ENCODE results near the gene PPP1R17. TPM values are rescaled to one million over a fixed set of nuclear protein-coding genes. Genes with fewer than 3 reads are reported as not detected.

PPP1R17 gene
- total RNA-seq, 1 donor from 2014 or later = not detected

DNA sequence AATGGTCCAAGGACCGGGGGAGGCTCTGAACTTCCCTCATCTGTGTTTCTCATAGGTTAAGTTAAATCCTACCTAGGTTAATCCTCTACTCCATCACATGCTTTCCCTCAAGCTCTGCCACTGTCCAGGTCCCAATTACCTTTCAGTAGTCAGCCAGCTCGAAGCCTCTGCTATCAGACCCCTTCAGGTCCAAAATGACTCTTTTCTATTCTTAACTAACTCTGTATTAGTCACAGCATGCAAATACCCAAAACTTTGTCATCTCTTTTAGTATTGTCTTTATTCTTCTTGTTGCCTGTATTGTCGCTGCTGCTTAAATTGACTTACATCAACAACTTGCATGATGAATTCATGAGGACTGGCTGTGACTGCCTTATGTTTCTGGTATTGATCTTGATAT lies 15.3 kb downstream of the PPP1R17 start:
- ATAC-seq = no peak

GRCh38 chr7:31705377-31705776 lies 18.4 kb downstream of the PPP1R17 start:
- ATAC-seq = no peak

GRCh38 chr7:31707089-31707488 lies 20.1 kb downstream of the PPP1R17 start:
- no peak for ATAC-seq

- no peak for ATAC-seq
Measured at GRCh38 chr7:31710171-31710570, 23.2 kb downstream of the PPP1R17 start.

DNA sequence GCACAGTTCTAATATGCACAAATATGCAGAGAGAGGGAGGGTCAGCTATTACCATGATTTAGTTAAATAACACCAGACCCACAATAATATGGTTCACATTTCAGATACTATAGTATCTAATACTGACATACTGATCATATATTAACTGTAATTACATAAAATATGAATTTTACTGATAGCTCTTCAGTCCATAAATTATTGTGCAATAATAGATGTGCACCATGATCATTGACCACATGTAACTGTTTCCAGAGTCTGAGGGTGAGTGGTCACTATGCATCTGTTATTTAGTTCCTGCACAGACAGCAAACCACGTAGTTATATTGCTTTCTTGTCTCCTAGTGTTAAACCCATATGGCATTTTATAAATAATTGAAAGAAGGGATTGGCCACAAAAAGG lies 29.3 kb downstream of the PPP1R17 start:
- no peak for ATAC-seq

DNA sequence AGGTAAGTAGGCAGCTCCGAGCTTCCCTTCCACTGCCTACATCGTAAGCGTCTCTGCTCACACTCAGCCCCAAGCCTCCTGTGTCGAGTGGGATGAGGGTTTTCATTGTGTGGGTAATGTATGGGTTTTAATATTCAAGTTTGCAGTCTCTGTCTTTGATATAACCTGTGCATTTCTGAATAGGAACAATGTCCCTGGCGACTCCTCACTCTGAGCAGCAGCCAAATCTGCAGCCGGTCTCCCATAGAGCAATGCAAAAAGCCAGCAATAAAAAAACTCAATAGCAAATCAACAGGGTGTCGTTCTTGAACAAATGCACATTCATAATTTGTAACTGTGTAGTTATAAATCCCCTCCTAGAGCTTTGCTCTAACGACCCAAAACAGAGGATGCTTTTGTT lies 33.4 kb downstream of the PPP1R17 start:
- no peak for ATAC-seq

DNA sequence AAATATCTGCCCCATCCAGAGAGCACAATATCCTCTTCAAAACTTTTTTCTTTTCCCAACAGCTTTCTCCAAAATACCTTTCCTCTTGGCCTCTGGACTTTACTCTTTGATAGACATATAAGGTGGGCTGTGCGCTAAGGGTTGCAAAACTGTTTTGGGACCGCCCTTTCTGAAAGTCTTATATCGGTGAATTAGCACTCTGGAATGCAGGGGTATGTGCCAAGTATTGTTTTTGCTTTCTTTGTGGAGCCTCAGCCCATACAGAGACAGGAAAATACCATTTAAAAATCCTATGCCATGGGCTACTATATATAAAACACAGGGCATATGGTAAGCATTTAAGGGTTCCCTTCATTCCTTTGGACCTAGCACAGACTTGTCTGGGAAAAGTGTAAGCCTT lies 37.7 kb downstream of the PPP1R17 start:
- no peak for ATAC-seq

DNA sequence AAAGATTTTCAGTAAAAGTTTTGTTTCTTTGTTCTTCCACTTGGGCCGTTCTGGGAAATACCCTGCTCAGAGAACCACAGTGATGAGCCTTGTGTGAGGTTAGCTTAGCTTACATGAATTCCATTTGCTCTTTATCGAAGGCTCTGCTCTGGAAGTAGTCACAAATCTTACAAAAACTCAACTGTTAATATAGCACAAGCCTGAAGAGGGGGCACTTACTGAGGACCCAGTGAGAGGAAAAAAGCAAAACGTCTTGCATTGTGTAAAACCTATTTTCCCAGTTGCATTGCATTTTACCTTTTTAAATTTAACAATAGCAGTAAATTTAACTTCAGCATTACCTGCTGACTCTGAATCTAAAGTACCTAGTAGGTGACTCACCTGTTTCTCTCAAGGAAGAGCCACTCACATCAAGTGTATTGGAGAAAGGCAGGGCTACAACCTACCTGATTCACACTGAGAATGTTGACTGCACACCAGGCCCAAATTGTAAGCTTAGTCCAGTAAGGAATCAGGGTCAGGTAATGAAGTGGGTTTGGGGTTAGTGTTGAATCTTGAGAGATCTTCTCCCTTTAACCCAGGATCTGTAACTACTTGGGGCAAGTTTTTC lies 42.3 kb downstream of the PPP1R17 start:
- no peak for ATAC-seq

GRCh38 chr7:31734456-31734855 lies 47.4 kb downstream of the PPP1R17 start:
- ATAC-seq = no peak

DNA sequence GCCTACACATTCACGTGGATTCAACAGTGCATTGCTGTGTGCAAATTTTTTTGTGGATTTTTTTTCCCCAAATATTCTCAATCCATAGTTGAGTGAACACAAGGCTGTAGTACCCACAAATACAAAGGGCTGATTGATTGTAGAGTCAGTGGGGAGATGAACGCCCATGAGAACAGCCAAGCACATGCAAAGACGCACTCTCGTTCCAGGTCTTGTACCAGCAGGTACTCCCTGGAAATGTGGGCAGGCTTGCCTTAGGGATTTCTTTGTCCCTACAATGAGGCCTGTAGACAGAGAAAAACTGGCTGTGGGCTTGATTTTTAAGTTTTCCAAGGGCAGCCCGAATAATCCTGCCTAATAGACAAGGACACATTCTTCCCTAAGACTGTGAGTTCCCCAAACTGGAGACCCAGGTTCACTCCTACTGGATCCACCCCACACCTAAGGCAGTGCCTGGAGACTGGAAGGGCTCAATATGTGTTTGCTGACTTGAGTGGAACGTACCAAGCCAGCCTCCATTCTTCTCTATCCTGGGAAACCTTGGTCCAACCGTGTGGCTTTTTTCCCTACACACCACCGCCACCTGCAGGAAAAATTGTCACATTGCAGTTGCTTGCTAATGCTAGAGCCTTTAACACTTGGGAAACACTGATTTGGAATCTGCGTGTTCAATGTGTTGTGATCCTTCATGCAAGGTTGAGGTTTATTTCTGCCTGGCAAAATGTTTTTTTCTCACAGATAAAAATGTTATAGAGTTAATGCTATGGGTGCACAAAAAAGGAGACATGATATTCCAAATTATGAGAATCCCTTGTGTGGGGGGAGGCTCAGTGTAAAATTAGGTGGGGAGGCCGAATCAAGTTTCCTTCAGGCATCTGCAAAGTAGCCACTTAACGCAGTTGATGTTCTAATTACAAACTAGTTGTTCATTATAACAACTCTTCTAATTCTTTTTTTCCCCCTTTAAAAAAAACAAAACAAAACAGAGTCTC lies 49.3 kb downstream of the PPP1R17 start:
- ATAC-seq = peak; percentile 86

GRCh38 chr7:31741852-31742251 lies 54.8 kb downstream of the PPP1R17 start:
- no peak for ATAC-seq

DNA sequence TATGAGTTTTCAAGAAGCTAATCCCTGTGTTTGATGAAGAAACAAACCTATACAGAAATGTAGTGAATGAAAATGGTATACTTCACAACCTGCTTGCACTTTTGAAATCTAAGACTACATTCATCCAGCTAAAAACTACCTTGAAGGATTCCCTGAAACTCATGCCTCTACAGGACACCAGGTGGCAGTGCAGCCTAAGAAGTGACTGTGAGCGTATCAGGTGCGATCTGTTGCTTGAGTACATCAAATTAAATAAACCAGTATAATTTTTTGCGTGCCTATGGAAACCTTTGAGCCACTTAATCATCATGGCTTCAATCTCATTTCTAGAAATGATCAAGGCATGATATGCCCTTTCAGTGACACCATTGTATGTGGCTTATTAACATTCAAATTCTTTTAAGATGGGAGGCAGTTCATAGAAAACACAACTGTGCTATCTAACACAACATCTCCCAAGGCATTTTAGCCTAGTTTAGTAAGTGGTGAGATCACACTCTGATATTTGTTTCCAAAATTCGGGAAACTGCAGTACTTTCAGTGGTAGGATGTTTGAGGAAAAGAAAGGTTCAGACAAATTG lies 57.4 kb downstream of the PPP1R17 start:
- peak; percentile 77 for ATAC-seq

DNA sequence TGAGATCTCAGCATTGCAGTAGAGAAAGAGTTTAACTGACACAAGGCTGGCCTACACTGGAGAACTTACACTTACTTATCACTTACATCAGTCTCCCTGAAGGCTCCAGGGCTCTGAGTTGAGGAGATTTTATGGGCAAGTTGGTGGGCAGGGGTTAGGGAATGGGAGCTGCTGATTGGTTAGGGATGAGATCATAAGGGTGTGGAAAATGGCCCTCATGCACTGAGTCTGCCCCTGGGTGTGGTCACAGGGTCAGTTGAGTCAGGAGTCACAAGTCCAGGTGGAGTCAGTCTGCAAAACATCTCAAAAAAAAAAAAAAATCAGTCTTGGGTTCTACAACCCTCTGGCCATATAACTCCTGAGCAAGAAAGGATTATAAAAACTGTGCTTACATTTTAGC lies 60.5 kb downstream of the PPP1R17 start:
- ATAC-seq = peak; percentile 92

GRCh38 chr7:31748084-31748483 lies 61.1 kb downstream of the PPP1R17 start:
- ATAC-seq = peak; percentile 23

DNA sequence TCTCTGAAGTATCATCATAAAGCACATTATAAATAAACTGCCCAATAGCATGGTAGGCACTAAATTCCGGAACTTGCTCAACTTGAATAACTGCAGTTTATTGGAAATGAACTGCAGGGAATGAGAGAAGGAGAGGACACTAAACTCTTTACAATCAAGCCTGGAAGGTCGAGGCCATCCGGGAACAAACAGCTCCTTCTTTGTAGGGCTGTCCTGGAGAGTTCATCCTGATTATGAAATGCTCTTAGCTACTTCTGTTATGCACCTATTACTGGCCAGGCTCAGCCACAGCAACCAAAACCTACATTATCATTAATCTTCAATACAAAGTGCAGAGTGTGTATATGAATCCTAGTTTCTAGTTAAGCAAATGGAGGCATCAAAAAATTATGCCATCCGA lies 64.7 kb downstream of the PPP1R17 start:
- no peak for ATAC-seq

Other genes starting within 250 kb of the PPP1R17 start
- gene ITPRID1, start 173.1 kb upstream of the PPP1R17 start, total RNA-seq = 0.28 TPM